Measurements from ENCODE around the gene ZNF775. TPM values are rescaled to one million over a fixed set of nuclear protein-coding genes. Genes with fewer than 3 reads are reported as not detected.
A peak's percentile ranks its signal among the peaks of the same experiment; 100 is the strongest.

The ZNF775 gene
- polyA plus RNA-seq, 1 donor (not counting 4 experiments of a cell fraction or from before 2014, with no cell fraction given) = 1.0 TPM

DNA sequence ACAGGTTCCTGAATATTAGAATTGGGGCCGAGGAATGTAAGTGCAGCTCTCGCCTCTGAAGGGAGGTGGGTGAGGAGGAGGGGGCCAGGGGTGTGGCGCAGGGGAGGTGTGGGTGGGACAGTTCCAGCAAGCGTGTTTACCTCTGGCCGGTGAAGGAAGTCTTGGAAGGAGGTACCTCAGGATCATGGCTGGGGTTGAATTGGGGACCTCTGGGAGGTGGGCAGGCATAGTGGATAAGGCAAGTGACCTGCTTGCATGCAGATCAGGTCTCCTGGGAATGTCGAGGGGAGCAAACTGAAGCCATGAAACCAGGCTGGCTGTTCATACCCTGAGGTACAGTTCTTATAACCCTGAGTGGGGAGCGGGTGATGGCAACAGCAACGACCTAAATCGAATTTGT lies 2.0 kb downstream of the ZNF775 start:
- H3K9me1 ChIP-seq (ENCODE audit: control insufficient read depth, extremely low read depth, insufficient read depth, low read length) = no peaks in the 10 kb centered on the region
- dilution Hi-C loops (cut with MboI; ENCODE audit: extremely low pct_ligation_motif_present, low sequenced_read_pairs) = no loop called here

GRCh38 chr7:150381785-150382122 lies 2.6 kb downstream of the ZNF775 start:
- no peaks in the 10 kb centered on the region for H3K36me3 ChIP-seq (ENCODE audit: control insufficient read depth in 2 of 2, extremely low read depth in 1 of 2, insufficient read depth in 2 of 2, low read length in 2 of 2)
- no peaks in the 10 kb centered on the region for H3K9me1 ChIP-seq (ENCODE audit: control insufficient read depth, extremely low read depth, insufficient read depth, low read length)
- H3K4me3 ChIP-seq (ENCODE audit: control insufficient read depth in 2 of 3, extremely low read depth in 1 of 3, insufficient read depth in 2 of 3, low read depth in 1 of 3, low read length in 3 of 3) = no peak overlapping the region
- H3K27ac ChIP-seq (ENCODE audit: control insufficient read depth, insufficient read depth, low read length) = no peak overlapping the region
- peak overlapping the region; percentile 22 for H3K4me2 ChIP-seq (ENCODE audit: control insufficient read depth, extremely low read depth, insufficient read depth, low read depth, low read length)
- no peak for FAIRE-seq
- no peak for TF ChIP-seq CTCF (optimal IDR thresholded peaks at IDR 0.05 in 1 of 3, IDR thresholded peaks at IDR 0.05 in 1 of 3, conservative IDR thresholded peaks at IDR 0.05 in 1 of 3; ENCODE audit: extremely low read depth in 1 of 3, insufficient read depth in 2 of 3, low read length in 3 of 3)
- no peak for TF ChIP-seq EZH2 (IDR thresholded peaks at IDR 0.05; ENCODE audit: low read length)
- H4K20me1 ChIP-seq (ENCODE audit: control insufficient read depth, extremely low read depth, insufficient read depth, low read length) = no peaks in the 10 kb centered on the region
- peaks cover 22% of the 10 kb centered on the region for H3K4me1 ChIP-seq (ENCODE audit: control insufficient read depth, extremely low read depth, insufficient read depth, low read length)
- DNase-seq (ENCODE audit: low read depth, low spot score) = no peak
- peaks cover 5% of the 10 kb centered on the region for H3K79me2 ChIP-seq (ENCODE audit: control insufficient read depth, insufficient read depth, low read length)
- dilution Hi-C loops (cut with MboI; ENCODE audit: extremely low pct_ligation_motif_present, low sequenced_read_pairs) = no loop called here
- H3K9me3 ChIP-seq (ENCODE audit: control insufficient read depth, low read depth, low read length) = no peaks in the 10 kb centered on the region
- H3K27me3 ChIP-seq (ENCODE audit: control insufficient read depth, extremely low read depth, insufficient read depth, low read length) = no peaks in the 10 kb centered on the region
- no peak overlapping the region for H2AFZ ChIP-seq (ENCODE audit: control insufficient read depth, low read length)
- no peak overlapping the region for H3K9ac ChIP-seq (ENCODE audit: control insufficient read depth, extremely low read depth, insufficient read depth, low read length)

More for the DNA sequence above, 2.0 kb downstream of the ZNF775 start:
- H3K27ac ChIP-seq (ENCODE audit: control insufficient read depth, insufficient read depth, low read length) = no peak overlapping the region
- H3K27me3 ChIP-seq (ENCODE audit: control insufficient read depth, extremely low read depth, insufficient read depth, low read length) = no peaks in the 10 kb centered on the region
- peak overlapping the region; percentile 6 for H3K4me2 ChIP-seq (ENCODE audit: control insufficient read depth, extremely low read depth, insufficient read depth, low read depth, low read length)
- no peak for DNase-seq (ENCODE audit: low read depth, low spot score)
- H3K4me3 ChIP-seq (ENCODE audit: control insufficient read depth in 2 of 3, extremely low read depth in 1 of 3, insufficient read depth in 2 of 3, low read depth in 1 of 3, low read length in 3 of 3) = no peak overlapping the region
- no peak overlapping the region for H2AFZ ChIP-seq (ENCODE audit: control insufficient read depth, low read length)
- H3K9me3 ChIP-seq (ENCODE audit: control insufficient read depth, low read depth, low read length) = no peaks in the 10 kb centered on the region
- FAIRE-seq = no peak
- H3K36me3 ChIP-seq (ENCODE audit: control insufficient read depth in 2 of 2, extremely low read depth in 1 of 2, insufficient read depth in 2 of 2, low read length in 2 of 2) = no peaks in the 10 kb centered on the region
- TF ChIP-seq CTCF (optimal IDR thresholded peaks at IDR 0.05 in 1 of 3, IDR thresholded peaks at IDR 0.05 in 1 of 3, conservative IDR thresholded peaks at IDR 0.05 in 1 of 3; ENCODE audit: extremely low read depth in 1 of 3, insufficient read depth in 2 of 3, low read length in 3 of 3) (no peak), EZH2 (IDR thresholded peaks at IDR 0.05; ENCODE audit: low read length) (no peak)
- H3K9ac ChIP-seq (ENCODE audit: control insufficient read depth, extremely low read depth, insufficient read depth, low read length) = no peak overlapping the region
- H3K79me2 ChIP-seq (ENCODE audit: control insufficient read depth, insufficient read depth, low read length) = peaks cover 5% of the 10 kb centered on the region
- H3K4me1 ChIP-seq (ENCODE audit: control insufficient read depth, extremely low read depth, insufficient read depth, low read length) = peaks cover 22% of the 10 kb centered on the region
- no peaks in the 10 kb centered on the region for H4K20me1 ChIP-seq (ENCODE audit: control insufficient read depth, extremely low read depth, insufficient read depth, low read length)

All from keratinocyte (primary cell).